Left ventricle myocardium inferior (tissue), 1 donor: ENCODE data around the gene B9D1. TPM values are rescaled to one million over a fixed set of nuclear protein-coding genes. Genes with fewer than 3 reads are reported as not detected.
"Not testable (repeated sequence)": the region's sequence is repeated elsewhere in the genome, so short reads cannot be mapped to it uniquely, and the experiment has no call there.

ENCODE experiments used
- DNase-seq: peaks from one replicate; pipeline ENCODE4 v3.0.0-alpha.2; 2020
- H3K27ac ChIP-seq: fragments of 200-600 bp; replicated peaks from 2 replicates; pipeline ENCODE4 v1.8.0; 2021
- H3K27me3 ChIP-seq: fragments of 200-600 bp; 2 replicates; pipeline ENCODE4 v1.8.0; 2021; ENCODE audit warnings: low read depth
- H3K36me3 ChIP-seq: fragments of 200-600 bp; 2 replicates; pipeline ENCODE4 v1.8.0; 2021
- H3K4me1 ChIP-seq: fragments of 200-600 bp; 2 replicates; pipeline ENCODE4 v1.8.0; 2021
- H3K4me3 ChIP-seq: fragments of 200-600 bp; 2 replicates; pipeline ENCODE4 v1.8.0; 2021; ENCODE audit warnings: mild to moderate bottlenecking, moderate library complexity
- H3K9me3 ChIP-seq: fragments of 200-600 bp; replicated peaks from 2 replicates; pipeline ENCODE4 v1.8.0; 2021
- intact Hi-C: fragments of 100-400 bp; cut with micrococcal nuclease; formaldehyde crosslinking; loops from one replicate; pipeline ENCODE4 v1.11.0; 2022
- total RNA-seq: library from RNA; stranded (reverse); fragmentation: NEBNext Ultra II Directional; extraction: Animal tissue kit (Norgen Biotek cat#: 25700); gene quantifications from one replicate; pipeline ENCODE4 v1.2.1, GENCODE V29; 2021
- TF ChIP-seq, protein P1 (sequence below): fragments of 200-600 bp; IDR thresholded peaks from 2 replicates; pipeline ENCODE4 v1.8.0; 2021; ENCODE audit warnings: antibody characterized with exemption, mild to moderate bottlenecking, borderline replicate concordance
- donor health status: DM: no; HTN: yes; CAD: no; lungs with severe emphysema.

B9D1 gene
- total RNA-seq, 1 donor from 2014 or later = 8.8 TPM

DNA sequence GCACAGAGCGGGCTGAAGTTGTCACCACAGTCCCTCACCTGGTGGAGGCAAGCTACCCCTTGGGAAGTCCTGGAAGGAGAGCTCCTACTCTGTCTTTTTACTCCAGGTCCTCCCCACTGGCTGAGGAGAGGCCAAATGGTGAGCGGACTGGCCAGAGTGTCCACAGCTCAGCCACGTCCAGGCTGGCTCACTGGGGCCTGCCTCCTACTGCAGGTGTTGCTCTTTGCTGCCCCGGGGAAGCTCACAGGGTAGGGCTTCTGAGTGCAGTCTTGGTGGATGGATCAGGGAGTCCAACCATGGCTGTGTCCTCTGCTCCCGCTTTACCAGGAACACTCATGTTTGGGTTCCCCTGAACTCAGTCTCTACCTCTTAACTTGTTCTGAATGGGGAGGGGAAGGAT, 2.7 kb downstream of the B9D1 start:
- intact Hi-C loops = no loop called here
- Histone ChIP-seq H3K27ac (no peak overlapping the region), H3K4me3 (no peak overlapping the region), H3K4me1 (peaks cover 18% of the 10 kb centered on the region), H3K36me3 (no peaks in the 10 kb centered on the region), H3K27me3 (no peaks in the 10 kb centered on the region), H3K9me3 (no peaks in the 10 kb centered on the region)
- TF ChIP-seq, protein P1, sequence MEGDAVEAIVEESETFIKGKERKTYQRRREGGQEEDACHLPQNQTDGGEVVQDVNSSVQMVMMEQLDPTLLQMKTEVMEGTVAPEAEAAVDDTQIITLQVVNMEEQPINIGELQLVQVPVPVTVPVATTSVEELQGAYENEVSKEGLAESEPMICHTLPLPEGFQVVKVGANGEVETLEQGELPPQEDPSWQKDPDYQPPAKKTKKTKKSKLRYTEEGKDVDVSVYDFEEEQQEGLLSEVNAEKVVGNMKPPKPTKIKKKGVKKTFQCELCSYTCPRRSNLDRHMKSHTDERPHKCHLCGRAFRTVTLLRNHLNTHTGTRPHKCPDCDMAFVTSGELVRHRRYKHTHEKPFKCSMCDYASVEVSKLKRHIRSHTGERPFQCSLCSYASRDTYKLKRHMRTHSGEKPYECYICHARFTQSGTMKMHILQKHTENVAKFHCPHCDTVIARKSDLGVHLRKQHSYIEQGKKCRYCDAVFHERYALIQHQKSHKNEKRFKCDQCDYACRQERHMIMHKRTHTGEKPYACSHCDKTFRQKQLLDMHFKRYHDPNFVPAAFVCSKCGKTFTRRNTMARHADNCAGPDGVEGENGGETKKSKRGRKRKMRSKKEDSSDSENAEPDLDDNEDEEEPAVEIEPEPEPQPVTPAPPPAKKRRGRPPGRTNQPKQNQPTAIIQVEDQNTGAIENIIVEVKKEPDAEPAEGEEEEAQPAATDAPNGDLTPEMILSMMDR = no peak
- DNase-seq = no peak

DNA sequence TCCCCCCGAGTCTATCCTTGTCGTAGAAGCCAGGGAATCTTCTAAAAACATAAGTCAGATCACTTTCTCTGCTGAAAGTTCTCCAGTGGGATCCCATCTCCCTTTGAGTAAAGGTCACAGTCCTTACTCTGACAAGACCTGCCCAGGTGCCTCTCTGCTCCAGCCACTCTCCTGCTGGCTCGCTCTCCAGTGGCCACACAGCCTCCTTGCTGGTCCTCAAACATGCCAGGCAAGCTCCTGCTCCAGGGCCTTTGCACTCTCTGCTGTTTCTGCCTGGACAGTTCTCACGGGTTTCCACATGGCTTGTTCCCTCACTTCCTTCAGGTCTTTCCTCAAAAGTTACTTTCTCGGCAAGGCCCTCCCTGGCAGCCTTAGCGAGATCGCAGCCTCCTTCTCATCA, 3.4 kb downstream of the B9D1 start:
- intact Hi-C loops = no loop called here
- Histone ChIP-seq H3K9me3 (no peaks in the 10 kb centered on the region), H3K4me1 (peaks cover 18% of the 10 kb centered on the region), H3K27ac (no peak overlapping the region), H3K27me3 (no peaks in the 10 kb centered on the region), H3K4me3 (no peak overlapping the region), H3K36me3 (no peaks in the 10 kb centered on the region)
- no peak for DNase-seq
- TF ChIP-seq, protein P1 = no peak

DNA sequence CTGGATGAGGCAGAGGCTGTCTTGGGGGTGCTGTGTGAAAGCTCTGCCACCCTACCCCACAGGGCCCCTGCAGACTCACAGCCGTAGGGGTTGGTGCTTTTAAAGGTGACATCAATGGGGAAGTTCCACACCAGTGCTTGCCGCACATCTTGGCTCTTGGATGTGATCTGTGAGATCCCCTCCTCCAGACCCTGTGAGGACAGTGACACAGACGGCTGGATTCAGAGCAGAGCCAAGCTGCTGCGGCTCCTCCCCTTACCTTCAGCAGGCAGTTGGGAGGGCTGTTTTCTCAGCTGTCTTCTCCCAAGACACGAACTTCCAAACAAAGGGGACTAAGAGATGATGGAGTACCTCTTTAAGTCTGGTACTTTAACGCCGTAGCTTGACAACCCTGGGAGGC, 4.8 kb downstream of the B9D1 start:
- TF ChIP-seq, protein P1 = no peak
- no peak for DNase-seq
- Histone ChIP-seq H3K4me3 (no peak overlapping the region), H3K4me1 (peaks cover 11% of the 10 kb centered on the region), H3K27ac (no peak overlapping the region), H3K36me3 (no peaks in the 10 kb centered on the region), H3K27me3 (no peaks in the 10 kb centered on the region), H3K9me3 (no peaks in the 10 kb centered on the region)
- intact Hi-C loops = no loop called here

DNA sequence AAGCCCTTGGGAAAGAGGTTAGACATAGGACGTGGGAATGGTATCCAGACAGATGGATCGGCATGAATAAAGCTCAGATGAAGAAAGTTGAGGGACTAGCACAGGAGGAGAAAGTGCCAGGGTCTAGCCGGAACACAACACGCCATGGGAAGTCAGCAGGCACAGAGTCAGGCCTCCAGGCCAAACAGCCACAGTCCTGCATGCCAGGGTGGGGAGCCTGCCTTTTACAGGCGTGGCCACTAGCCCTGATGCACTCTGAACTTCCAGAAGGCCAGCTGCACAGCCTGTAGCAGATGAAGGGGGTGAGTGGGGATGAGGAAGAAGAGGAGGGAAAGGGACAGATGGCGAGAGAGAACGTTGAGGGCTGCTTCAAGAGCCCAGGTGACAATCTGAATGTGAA, 5.2 kb downstream of the B9D1 start:
- no peaks in the 10 kb centered on the region for H3K27me3 ChIP-seq
- intact Hi-C loops = no loop called here

DNA sequence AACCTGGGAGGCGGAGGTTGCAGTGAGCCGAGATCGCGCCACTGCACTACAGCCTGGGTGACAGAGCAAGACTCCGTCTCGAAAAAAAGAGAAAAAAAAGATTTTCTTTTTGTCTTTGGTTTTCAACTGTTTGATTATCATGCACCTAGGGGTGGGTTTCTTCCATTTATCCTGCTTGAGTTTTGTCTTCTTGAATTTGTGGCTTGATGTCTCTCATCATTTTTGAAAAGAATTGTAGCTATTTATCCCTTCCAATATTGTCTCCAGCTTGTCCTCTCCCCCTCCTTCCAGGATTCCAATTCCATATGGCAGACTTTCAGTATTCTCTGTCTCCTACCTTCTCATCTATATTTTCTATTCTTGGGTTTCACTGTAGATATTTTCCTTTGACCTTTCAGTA, 7.8 kb downstream of the B9D1 start:
- Histone ChIP-seq H3K27me3 (no peaks in the 10 kb centered on the region), H3K36me3 (no peaks in the 10 kb centered on the region), H3K4me3 (no peak overlapping the region), H3K9me3 (no peaks in the 10 kb centered on the region), H3K27ac (no peak overlapping the region), H3K4me1 (no peaks in the 10 kb centered on the region)
- no peak for DNase-seq
- intact Hi-C loops = no loop called here
- TF ChIP-seq, protein P1 = no peak

More for the DNA sequence above, 5.2 kb downstream of the B9D1 start:
- Histone ChIP-seq H3K4me1 (peaks cover 8% of the 10 kb centered on the region), H3K9me3 (no peaks in the 10 kb centered on the region), H3K4me3 (no peak overlapping the region), H3K36me3 (no peaks in the 10 kb centered on the region), H3K27ac (no peak overlapping the region)
- no peak for DNase-seq
- TF ChIP-seq, protein P1 = no peak

DNA sequence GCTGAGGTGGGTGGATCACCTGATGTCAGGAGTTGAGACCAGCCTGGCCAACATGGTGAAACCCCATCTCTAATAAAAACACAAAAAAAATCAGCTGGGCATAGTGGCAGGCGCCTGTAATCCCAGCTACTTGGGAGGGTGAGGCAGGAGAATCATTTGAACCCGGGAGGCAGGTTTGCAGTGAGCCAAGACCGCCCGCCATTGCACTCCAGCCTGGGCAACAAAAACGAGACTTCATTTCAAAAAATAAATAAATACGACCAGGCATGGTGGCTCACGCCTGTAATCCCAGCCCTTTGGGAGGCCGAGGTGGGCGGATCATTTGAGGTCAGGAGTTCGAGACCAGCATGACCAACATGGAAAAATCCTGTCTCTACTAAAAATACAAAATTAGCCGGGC, 9.1 kb downstream of the B9D1 start:
- H3K27me3 ChIP-seq, H3K27ac ChIP-seq, DNase-seq, H3K36me3 ChIP-seq, H3K9me3 ChIP-seq, H3K4me3 ChIP-seq, intact Hi-C loops, H3K4me1 ChIP-seq: not testable (repeated sequence)
